SK-MEL-5 (cell line): ENCODE data around the gene KNL1. TPM values are rescaled to one million over a fixed set of nuclear protein-coding genes. Genes with fewer than 3 reads are reported as not detected.
"Not testable (repeated sequence)": the region's sequence is repeated elsewhere in the genome, so short reads cannot be mapped to it uniquely, and the experiment has no call there.

Source experiments
- DNase-seq: peaks from one replicate; pipeline ENCODE4 v3.0.0-alpha.2; 2016; ENCODE audit warnings: low read depth, low spot score
- in situ Hi-C: cut with HindIII; loops from 2 replicates; pipeline ENCODE4 v1.10.0; 2016; ENCODE audit warnings: low sequenced_read_pairs, high pct_unique_total_duplicates, low pct_unique_long_range_greater_than_20kb
- total RNA-seq: library from RNA; depleted of rRNA; stranded (reverse); fragments of >200 nt; shearing (Covaris generic); gene quantifications from 2 replicates; pipeline ENCODE4 v1.2.3, GENCODE V29; 2014

KNL1 gene
- total RNA-seq, 1 experiment from 2014 or later: 17.2 TPM

DNA sequence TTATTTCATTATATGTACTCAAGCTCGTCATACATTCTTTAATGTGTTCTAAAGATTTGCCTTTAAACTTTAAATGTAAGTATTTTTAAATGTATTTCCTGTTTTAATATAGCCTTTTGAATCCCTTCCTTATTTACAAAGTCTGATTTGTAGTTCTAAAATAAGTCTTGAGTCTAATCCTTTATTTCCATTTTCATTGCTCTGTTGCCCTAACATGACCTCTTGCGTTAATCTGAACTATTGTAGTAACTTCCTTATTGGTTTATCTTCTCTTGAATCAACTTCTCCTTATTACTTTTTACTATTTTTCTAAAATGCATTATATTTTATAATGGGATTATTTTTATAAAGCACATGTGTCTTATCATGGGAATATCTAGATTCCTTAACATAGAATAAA, 24.0 kb downstream of the KNL1 start:
- in situ Hi-C loops: no loop called here
- DNase-seq: no peak

DNA sequence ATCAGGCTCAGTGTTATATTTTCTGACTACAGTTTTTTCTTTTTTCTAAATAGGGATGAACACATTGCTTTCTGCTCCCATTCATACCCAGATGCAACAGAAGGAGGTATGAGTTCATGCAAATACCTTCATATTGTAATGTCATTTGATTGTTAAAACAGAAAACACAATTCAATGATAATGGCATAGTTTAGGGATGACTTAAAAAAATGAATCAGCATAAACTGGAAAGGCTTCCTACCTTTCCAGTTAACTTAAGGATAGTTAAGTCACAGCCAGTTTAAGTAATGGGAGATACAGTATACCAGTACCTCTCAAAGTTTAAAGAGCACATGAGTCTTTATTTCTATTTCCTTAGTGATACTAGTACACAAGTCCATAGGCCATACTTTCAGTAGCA, 24.9 kb downstream of the KNL1 start:
- in situ Hi-C loops: no loop called here
- DNase-seq: no peak

DNA sequence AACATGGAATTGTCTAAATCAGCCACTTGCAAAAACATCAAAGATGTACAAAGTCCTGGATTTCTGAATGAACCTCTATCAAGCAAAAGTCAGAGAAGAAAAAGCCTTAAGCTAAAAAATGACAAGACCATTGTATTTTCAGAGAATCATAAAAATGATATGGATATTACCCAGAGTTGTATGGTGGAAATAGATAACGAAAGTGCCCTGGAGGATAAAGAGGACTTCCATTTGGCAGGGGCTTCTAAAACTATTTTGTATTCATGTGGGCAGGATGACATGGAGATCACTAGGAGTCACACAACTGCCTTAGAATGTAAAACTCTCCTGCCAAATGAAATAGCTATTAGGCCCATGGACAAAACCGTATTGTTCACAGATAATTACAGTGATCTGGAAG, 29.3 kb downstream of the KNL1 start:
- in situ Hi-C loops: no loop called here
- no peak for DNase-seq

DNA sequence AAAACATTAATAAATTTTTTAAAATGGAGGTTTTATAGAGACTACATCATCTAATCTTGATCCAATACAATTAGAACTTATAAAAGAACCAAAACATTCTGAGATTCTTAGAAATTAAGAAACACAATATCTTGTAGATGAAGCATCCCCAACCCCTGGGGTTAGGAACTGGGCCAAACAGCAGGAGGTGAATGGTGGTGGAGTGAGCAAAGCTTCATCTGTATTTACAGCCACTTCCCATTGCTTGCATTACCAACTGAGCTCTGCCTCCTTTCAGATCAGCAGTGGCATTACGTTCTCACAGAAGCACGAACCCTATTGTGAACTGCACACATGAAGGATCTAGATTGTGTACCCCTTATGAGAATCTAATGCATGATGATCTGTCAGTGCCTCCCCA, 36.3 kb downstream of the KNL1 start:
- DNase-seq: no peak
- in situ Hi-C loops: no loop called here

DNA sequence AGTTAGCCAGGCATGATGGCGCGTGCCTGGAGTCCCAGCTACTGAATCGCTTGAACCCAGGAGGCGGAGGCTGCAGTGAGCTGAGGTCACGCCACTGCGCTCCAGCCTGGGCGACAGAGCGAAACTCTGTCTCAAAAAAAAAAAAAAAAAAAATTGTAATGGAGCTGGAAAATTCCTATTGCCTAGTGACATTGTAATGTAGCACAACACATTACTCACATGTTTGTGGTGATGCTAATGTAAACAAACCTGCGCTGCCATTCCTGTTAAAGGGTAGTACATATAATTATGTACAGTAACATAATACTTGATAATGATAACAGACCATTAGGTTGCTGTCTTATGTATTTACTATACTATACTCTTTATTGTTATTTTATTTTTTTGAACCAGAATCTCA, 39.1 kb downstream of the KNL1 start:
- no peak for DNase-seq
- in situ Hi-C loops: no loop called here

DNA sequence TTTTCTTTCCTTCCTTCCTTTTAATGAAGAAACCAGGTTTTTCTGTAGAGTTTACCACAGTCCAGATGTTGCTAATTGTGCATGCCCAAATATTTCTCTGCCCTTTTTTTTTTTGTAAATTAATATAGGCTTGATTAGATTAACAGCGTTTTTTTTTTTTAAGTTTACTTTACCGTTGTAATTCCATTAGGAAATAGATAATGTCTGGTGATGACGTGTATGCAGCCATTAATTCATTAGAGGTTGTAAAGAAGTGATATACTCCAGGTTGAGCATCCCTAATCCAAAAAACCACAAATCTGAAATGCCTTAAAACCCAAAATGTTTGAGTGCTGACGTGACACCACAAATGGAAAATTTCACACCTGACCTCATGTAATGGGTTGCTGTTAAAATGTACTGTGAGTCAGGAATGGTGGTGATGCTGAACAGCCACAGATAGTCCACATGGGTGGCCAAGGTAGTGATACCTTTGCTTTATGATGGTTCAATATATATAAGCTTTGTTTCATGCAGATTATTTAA, 43.2 kb downstream of the KNL1 start:
- in situ Hi-C loops: no loop called here
- no peak for DNase-seq

DNA sequence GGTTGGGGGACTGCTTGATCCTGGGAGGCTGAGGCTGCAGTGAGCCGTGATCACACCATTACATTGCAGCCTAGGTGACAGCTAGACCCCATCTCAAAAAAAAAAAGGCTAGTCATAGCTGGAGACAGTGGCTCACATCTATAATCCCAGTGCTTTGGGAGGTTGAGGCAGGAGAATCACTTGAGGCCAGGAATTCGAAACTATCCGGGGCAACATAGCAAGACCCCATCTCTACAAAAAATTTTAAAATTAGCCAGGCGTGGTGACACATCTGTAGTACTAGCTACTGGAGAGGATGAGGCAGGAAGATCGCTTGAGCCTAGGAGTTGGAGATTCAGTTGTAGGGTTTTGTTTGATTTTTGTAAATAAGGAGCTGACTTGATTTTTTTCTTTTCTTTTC, 45.6 kb downstream of the KNL1 start:
- no peak for DNase-seq
- in situ Hi-C loops: no loop called here

DNA sequence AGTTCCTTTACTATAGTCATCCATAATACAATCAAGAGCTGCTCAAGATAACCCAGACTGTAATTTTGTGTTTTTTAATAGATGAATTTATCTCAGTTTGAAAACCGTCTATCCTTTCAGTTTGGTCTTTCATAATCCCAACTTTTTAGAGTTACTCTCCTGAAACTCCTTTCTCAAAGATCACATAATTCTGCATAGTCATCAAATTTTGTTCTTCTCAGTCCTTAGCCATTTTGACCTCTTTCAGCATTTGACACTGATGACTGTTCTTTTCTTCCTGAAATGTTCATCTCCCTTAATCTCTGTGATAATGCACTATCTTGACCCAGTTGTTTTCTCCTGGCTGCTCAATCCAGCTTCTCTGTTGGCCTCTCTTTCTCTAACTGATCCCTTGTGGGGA, 53.5 kb downstream of the KNL1 start:
- in situ Hi-C loops: no loop called here
- DNase-seq: no peak

DNA sequence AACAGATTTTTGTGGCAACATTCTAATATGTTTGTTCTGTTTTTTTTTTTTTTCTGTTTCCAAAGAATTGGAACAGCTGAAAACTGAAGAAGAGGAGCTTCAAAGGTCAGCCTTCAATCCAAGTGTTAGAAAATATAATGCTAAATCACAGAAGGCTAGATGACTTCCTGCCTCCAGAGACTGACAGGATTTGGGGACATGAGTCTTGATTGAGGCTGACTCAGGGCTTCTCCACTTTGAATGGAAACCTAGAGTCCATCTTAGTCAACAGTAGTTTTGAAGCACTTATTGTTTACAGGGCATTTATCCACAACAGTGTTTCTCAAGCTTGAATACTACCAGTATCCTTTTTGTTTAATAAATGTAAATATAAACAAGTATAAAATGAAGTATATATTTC, 56.4 kb downstream of the KNL1 start:
- in situ Hi-C loops: no loop called here
- no peak for DNase-seq

DNA sequence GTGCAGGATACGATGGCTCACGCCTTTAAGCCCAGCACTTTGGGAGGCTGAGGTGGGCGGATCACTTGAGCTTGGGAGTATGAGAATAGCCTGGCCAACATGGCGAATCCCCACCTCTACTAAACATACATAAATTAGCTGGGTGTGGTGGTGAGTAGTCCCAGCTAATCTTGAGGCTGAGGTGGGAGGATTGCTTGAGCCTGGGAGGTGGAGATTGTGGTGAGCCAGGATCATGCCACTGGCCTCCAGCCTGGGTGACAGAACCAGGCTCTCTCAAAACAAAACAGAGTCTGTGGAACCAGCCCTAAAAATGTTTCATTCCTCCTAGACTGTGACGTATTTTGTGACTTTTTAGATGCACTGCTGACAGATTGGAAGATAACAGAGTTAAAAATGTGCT, 66.6 kb downstream of the KNL1 start:
- DNase-seq: no peak
- in situ Hi-C loops: no loop called here

DNA sequence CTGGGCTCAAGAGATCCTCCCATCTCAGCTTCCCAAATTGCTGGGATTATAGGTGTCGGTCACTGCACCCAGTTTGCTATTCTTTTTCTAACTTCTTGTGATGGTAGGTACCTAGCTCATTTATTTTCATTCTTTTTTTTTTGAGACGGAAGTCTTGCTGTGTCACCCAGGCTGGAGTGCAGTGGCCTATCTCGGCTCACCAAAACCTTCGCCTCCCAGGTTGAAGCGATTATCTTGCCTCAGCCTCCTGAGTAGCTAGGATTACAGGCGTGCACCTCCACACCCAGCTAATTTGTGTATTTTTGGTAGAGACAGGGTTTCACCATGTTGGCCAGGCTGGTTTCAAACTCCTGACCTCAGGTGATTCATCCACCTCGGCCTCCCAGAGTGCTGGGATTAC, 70.9 kb downstream of the KNL1 start:
- no peak for DNase-seq
- in situ Hi-C loops: no loop called here

DNA sequence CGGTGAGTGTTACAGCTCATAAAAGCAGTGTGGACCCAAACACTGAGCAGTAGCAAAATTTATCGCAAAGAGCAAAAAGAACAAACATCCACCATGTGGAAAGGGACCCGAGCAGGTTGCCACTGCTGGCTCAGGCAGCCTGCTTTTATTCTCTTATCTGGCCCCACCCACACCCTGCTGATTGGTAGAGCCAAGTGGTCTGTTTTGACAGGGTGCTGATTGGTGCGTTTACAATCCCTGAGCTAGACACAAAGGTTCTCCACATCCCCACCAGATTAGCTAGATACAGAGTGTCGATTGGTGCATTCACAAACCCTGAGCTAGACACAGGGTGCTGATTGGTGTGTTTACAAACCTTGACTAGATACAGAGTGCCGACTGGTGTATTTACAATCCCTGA, 82.2 kb downstream of the KNL1 start:
- DNase-seq, in situ Hi-C loops: not testable (repeated sequence)

DNA sequence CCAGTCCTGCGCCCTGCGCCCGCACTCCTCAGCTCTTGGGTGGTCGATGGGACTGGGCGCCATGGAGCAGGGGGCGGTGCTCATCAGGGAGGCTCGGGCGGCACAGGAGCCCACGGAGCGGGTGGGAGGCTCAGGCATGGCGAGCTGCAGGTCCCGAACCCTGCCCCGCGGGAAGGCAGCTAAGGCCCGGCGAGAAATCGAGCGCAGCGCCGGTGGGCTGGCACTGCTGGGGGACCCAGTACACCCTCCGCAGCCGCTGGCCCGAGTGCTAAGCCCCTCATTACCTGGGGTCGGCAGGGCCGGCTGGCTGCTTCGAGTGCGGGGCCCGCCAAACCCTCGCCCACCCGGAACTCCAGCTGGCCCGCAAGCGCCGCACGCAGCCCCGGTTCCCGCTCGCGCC, 82.9 kb downstream of the KNL1 start:
- DNase-seq, in situ Hi-C loops: not testable (repeated sequence)

DNA sequence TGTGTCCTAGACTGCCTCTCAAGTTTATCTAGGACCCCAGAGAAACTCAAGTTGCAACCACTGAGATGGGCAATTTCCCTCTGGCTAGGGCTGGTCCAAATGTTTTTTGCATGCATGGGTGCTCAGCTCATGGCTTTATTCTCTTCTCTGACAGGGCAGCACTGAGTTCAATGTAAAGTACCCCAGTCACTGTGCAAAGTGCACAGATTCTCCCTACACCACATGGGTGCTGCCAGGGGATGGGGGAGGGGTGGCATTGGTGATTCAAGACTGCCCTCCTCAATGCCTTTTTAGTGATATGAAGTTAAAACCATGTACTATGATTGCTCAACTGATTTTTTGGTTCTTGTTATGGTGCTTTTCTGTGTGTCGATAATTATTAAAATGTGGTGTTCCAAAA, 86.1 kb downstream of the KNL1 start:
- in situ Hi-C loops: no loop called here
- no peak for DNase-seq

DNA sequence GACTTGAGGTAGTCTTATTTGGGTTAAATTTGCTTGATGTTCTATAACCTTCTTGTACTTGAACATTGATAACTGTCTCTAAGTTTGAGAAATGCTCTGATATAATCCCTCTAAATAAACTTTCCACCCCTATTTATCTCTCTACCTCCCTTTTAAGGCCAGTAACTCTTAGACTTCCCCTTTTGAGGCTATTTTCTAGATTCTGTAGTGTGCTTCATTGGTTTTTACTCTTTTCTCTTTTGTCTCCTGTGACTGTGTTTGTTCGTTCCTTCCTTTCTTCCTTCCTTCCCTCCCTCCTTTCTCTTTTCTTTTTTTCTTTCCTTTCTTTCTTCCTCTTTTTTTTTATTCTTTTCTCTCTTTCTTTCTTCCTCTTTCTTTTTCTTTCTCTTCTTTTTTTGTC, 86.9 kb downstream of the KNL1 start:
- in situ Hi-C loops, DNase-seq: not testable (repeated sequence)

DNA sequence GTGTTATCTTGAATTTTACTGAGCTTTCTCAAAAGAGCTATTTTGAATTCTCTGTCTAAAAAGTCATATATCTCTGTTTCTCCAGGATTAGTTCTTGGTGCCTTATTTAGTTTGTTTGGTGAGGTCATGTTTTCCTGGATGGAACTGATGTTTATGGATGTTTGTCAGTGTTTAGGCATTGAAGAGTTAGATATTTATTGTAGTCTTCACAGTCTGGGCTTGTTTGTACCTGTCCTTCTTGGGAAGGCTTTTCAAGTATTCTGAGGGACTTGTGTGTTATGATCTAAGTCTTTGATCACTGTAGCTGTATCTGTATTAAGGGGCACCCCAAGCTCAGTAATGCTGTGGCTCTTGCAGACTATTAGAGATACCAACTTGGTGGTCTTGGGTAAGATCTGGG, 90.3 kb downstream of the KNL1 start:
- DNase-seq: no peak
- in situ Hi-C loops: no loop called here

DNA sequence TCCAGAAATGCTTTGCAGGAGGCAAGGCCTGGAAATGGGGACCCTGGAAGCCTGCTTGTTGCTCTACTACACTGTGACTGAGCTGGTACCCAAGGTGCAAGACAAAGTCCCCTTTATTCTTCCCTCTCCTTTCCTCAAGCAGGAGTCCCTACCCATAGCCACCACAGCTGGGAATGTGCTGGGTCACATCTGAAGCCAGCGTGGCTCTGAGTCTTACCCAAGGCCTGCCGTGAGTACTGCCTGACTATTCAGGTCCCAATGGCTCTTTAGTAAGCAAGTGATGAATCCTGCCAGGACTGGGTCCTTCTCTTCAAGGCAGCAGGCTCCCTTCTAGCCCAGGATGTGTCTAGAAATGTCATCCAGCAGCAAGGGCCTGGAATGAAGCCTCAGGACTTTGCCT, 91.3 kb downstream of the KNL1 start:
- in situ Hi-C loops: no loop called here
- no peak for DNase-seq

DNA sequence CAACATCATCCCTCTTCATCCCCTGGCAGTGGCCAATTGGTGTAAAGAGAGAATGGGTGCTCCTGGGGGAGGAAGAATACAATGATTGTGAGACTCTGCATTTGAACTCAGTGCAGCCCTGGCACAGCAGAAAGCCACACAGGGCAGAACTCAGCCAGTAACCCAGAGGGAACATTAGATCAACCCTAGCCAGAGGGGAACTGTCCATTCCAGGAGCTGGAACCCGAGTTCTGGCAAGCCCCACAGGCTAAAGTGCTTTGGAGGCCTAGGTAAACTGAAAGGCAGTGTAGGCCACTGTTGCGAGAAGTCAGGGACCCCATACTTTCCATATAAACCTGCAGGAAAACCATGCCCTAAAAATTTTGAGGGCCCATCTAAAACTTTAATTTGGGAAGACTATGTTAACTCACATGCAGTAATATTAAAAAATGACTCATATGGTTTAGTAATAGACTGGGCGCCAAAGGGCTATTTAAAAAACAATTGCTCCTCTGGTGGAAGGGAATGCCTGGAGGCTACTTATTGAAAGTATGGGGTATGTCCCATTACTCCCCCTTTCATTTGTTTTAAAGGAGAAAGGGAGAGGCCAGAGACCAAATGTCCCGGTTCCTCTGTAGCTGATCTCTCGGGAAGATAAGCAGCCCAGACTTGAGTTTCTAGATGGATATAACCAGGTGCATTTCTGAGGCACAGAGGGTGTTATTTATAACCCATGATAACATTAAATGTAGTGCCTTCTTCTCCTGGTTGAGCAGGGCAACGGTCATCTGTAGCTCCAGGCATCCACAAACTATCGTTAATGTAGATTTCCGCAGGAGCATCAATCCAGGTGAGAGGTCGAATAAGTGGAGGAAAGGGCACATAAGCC, 95.1 kb downstream of the KNL1 start:
- no peak for DNase-seq
- in situ Hi-C loops: no loop called here

DNA sequence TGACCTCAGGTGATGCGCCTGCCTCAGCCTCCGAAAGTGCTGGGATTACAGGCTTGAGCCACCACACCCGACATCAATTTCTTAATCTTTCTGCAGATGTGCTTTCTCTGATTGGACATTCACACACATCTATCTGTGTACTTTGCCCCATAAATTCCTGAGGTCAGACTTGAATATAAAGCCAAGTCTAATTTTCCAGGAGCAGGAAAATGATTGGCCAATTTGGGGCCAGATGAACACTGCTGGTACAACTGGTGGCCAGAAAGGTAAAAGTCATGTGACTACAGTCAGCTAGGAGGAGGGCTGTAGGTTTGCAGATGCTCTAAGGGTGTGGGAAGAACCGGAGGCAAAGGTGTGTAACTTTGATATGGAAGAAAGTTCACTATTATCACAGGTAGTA, 97.7 kb downstream of the KNL1 start:
- no peak for DNase-seq
- in situ Hi-C loops: no loop called here
